Endodermal cell (in vitro differentiated cells): ENCODE data around the gene SYT17. TPM values are rescaled to one million over a fixed set of nuclear protein-coding genes. Genes with fewer than 3 reads are reported as not detected.

Experiments used
- DNase-seq: peaks from one replicate; pipeline ENCODE4 v3.0.0-alpha.2; 2017
- H3K27ac ChIP-seq: 2 replicates; pipeline ENCODE4 v1.5.1; 2013; ENCODE audit warnings: mild to moderate bottlenecking, low read depth, low read length, moderate library complexity
- H3K27me3 ChIP-seq: 2 replicates; pipeline ENCODE4 v1.6.1; 2013; ENCODE audit warnings: mild to moderate bottlenecking, low read length, moderate library complexity; ENCODE audit not compliant: insufficient read depth, control insufficient read depth, poor library complexity, severe bottlenecking
- H3K36me3 ChIP-seq: 2 replicates; pipeline ENCODE4 v1.7.0; 2013; ENCODE audit warnings: mild to moderate bottlenecking, low read length, moderate library complexity; ENCODE audit not compliant: control insufficient read depth, insufficient read depth
- H3K4me1 ChIP-seq: one replicate; pipeline ENCODE4 v1.7.0; 2013; ENCODE audit warnings: low read length; ENCODE audit not compliant: control insufficient read depth, insufficient read depth
- H3K4me3 ChIP-seq: 2 replicates; pipeline ENCODE4 v1.5.1; 2013; ENCODE audit warnings: mild to moderate bottlenecking, low read length, moderate library complexity
- H3K9ac ChIP-seq: 2 replicates; pipeline ENCODE4 v1.6.1; 2013; ENCODE audit warnings: mild to moderate bottlenecking, low read length, moderate library complexity; ENCODE audit not compliant: poor library complexity, severe bottlenecking; ENCODE audit errors: extremely low read depth
- H3K9me3 ChIP-seq: 2 replicates; pipeline ENCODE4 v1.6.1; 2013; ENCODE audit warnings: mild to moderate bottlenecking, low read length, moderate library complexity; ENCODE audit not compliant: control insufficient read depth
- H3K27ac Mint-ChIP-seq: 2 replicates; pipeline ENCODE4 v1.8.0; 2020; ENCODE audit warnings: mixed read lengths
- H3K27me3 Mint-ChIP-seq: 2 replicates; pipeline ENCODE4 v1.8.0; 2021; ENCODE audit warnings: mild to moderate bottlenecking, mixed read lengths; ENCODE audit not compliant: insufficient read depth
- H3K36me3 Mint-ChIP-seq: 2 replicates; pipeline ENCODE4 v1.8.0; 2020; ENCODE audit warnings: low read depth, mixed read lengths
- H3K4me1 Mint-ChIP-seq: 2 replicates; pipeline ENCODE4 v1.8.0; 2020; ENCODE audit warnings: mixed read lengths
- H3K4me3 Mint-ChIP-seq: 2 replicates; pipeline ENCODE4 v1.8.0; 2020; ENCODE audit warnings: mild to moderate bottlenecking, moderate library complexity, mixed read lengths
- H3K9me3 Mint-ChIP-seq: 2 replicates; pipeline ENCODE4 v1.8.0; 2020; ENCODE audit warnings: mild to moderate bottlenecking, mixed read lengths
- CTCF ChIP-seq: fragments of 200-600 bp; sonication (generic); conservative IDR thresholded peaks from 2 replicates; pipeline ENCODE4 v1.5.0; 2021; ENCODE audit warnings: antibody characterized with exemption, mild to moderate bottlenecking
- WGBS, 2 experiments: methylation state at CpG; one replicate each; pipeline versions ENCODE4 v1.1.5 to v1.1.7; 2013; ENCODE audit warnings: missing lambda C conversion rate in 2 of 2, mixed read lengths in 1 of 2; ENCODE audit not compliant: insufficient coverage in 1 of 2, insufficient read length in 1 of 2; 5-methylcytosine and 5-hydroxymethylcytosine counted together
- total RNA-seq, 2 donors: library from RNA; stranded (reverse); fragmentation: NEBNext Ultra II Directional in 1 of 2; extraction: Animal tissue kit (Norgen Biotek cat#: 25700) in 1 of 2; gene quantifications; 2 replicates in 1 of 2; 3 replicates in 1 of 2; pipeline ENCODE4 v1.2.1, GENCODE V29; 2021

SYT17 gene
- total RNA-seq, 2 donors from 2014 or later: 11.2 to 11.5 TPM

- Mint-ChIP-seq H3K27ac (no peak overlapping the region), H3K27me3 (peaks cover 4% of the 10 kb centered on the region), H3K4me1 (peaks cover 3% of the 10 kb centered on the region), H3K4me3 (no peak overlapping the region), H3K9me3 (no peaks in the 10 kb centered on the region), H3K36me3 (peaks cover 17% of the 10 kb centered on the region)
- Histone ChIP-seq H3K4me3 (no peak overlapping the region), H3K36me3 (peaks cover 46% of the 10 kb centered on the region), H3K4me1 (no peaks in the 10 kb centered on the region), H3K9ac (no peak overlapping the region), H3K9me3 (no peaks in the 10 kb centered on the region), H3K27ac (no peak overlapping the region), H3K27me3 (no peaks in the 10 kb centered on the region)
- 92 to 95% methylated on average over 6 to 9 of the region's 9 CpGs for WGBS, 2 experiments
- TF ChIP-seq CTCF: no peak
- DNase-seq: no peak
These were observed 7.6 kb downstream of the SYT17 start for GRCh38 chr16:19175492-19176262.

- peaks cover 3% of the 10 kb centered on the region for H3K4me1 Mint-ChIP-seq
These were observed 9.2 kb downstream of the SYT17 start for GRCh38 chr16:19177111-19177739.

More at GRCh38 chr16:19177111-19177739, 9.2 kb downstream of the SYT17 start:
- Histone ChIP-seq H3K9ac (no peak overlapping the region), H3K4me1 (no peaks in the 10 kb centered on the region), H3K27ac (no peak overlapping the region), H3K4me3 (no peak overlapping the region), H3K27me3 (no peaks in the 10 kb centered on the region), H3K36me3 (peaks cover 56% of the 10 kb centered on the region), H3K9me3 (no peaks in the 10 kb centered on the region)
- Mint-ChIP-seq H3K4me3 (no peak overlapping the region), H3K9me3 (no peaks in the 10 kb centered on the region), H3K27me3 (no peaks in the 10 kb centered on the region), H3K27ac (no peak overlapping the region), H3K36me3 (peaks cover 24% of the 10 kb centered on the region)
- 95 to 96% methylated on average over 5 of the region's 5 CpGs for WGBS, 2 experiments
- DNase-seq: peak; percentile 57
- peak; percentile 46 for TF ChIP-seq CTCF
